Stimulated activated CD4-positive, alpha-beta T cell treated with anti-CD3 and anti-CD28 coated beads, Interleukin-4, amount 100 ng/mL, for 4 hours (primary cell): ENCODE data around the gene DENR.
"Not testable (repeated sequence)": the region's sequence is repeated elsewhere in the genome, so short reads cannot be mapped to it uniquely, and the experiment has no call there.

ENCODE experiments used
- DNase-seq, 2 experiments: peaks; one replicate each; pipeline ENCODE4 v3.0.0-alpha.2; 2020

The DENR gene

DNA sequence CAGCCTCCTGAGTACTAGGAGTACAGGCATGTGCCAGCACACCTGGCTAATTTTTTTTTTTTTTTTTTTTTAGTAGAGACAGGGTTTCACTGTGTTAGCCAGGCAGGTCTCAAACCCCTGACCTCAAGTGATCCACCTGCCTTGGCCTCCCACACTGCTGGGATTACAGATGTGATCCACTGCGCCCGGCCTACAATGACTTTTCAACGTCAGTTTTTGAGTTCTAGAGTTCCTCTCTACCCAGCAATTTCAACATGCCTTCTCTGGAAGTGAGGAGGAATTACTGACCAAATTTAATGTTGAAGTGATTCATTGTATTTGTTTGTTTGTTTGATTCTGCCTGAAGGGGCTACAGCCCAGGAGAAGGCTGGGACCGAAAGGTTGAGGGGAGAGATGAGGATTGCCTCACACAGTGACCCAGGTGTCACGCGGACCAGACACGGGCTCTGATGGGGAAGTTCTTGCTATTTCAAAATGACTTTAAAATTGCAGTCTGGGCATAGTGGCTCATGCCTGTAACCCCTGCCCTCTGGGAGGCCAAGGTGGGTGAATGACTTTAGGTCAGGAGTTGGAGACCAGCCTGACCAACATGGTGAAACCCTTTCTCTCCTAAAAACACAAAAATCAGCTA is 8.6 kb upstream of the DENR start:
- no peak for DNase-seq

DNA sequence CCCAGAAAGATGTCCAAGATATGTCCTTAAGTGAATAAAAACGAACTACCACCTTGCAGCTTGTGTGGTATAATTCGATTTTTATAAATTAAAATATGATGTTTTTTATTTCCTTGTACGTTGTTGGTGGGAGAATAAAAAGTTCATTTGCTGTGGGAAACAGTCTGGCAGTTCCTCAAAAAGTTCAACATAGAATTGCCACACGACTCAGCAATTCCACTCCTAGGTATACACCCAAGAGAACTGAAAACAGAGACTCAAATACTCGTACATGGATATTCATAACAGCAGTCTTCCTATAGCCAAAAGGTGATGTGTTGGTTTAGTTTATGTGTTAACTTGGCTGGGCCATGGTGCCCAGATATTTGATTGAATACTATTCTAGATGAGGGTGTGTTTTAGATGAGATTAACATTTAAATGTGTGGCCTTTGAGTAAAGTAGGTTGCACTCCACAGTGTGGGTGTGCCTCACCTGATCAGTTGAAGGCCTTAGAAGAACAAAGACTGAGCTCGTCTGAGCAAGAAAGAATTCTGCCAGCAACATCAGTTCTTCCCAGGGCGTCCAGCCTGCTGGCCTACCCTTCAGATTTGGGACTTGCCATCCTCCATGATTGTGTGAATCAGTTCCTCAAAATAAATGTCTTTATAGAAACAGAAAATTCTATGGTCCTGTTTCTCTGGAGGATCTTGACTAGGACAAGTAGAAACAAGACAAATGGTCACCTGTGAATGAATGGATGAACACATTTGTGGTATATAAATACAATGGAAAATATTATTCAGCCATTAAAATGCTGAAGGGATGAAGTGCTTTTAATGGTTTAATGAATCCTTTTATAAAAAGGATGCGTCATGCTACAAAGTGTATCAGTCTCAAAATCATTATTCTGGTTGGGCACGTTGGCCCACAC is 5.1 kb upstream of the DENR start:
- no peak for DNase-seq

DNA sequence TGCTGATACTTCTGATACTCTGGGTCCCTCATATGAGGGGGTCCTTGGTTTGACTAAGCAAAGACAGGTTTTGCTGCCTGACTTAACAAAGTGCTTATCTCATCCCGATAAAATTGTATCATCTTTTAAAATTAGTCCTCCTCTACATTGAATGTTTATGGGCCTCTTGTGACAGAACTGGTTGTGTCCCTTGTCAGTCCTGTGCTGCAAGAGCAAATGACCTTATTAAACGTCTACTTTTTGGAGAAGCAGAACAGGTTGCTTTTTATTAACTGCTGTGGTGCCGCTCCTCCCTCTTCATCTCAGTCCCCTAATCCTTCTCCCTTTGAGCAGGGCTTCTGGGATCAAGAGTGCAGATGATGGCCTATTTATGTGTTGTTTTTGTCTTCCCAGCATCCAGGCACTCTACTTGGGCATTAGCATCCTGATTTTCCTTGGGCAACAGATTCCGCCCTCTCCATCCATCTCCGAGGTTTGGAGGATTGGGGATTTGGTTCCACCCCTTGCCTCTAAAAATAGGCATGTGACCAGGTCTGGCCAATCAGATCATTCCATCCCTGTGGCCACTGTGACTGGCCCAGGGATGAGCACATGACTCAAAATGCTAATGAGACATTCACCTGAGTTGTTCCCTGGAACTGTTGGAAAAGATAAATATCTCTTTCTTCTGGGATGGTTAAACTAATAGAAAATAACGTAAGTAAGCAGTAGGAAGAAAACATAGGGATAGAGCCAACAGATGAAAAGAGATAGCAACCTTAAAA is 2.9 kb upstream of the DENR start:
- no peak for DNase-seq

- not testable (repeated sequence) for DNase-seq
Observed at GRCh38 chr12:122750781-122751515, 1.7 kb upstream of the DENR start.

GRCh38 chr12:122753319-122753650 is 661 bp downstream of the DENR start:
- DNase-seq, result no peak

DNA sequence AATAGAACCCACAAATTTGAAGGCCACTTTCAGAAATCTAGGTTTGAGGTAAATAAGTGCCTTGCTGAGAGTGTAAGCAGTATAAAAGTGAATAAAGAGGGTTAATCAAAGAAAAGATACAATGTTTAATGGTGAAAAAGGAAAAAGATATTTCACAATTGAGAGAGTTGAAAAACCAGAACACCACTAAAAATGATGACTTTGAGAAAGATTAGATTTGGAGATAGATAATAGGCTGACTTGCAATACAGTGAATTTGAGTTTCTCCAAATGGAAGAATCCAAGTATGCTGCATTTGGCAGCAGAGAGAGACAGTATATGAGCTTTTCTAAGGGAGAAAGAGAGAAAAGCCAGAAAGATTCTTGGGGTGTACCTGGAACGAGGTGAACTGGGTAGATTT is 2.2 kb downstream of the DENR start:
- DNase-seq, result no peak

DNA sequence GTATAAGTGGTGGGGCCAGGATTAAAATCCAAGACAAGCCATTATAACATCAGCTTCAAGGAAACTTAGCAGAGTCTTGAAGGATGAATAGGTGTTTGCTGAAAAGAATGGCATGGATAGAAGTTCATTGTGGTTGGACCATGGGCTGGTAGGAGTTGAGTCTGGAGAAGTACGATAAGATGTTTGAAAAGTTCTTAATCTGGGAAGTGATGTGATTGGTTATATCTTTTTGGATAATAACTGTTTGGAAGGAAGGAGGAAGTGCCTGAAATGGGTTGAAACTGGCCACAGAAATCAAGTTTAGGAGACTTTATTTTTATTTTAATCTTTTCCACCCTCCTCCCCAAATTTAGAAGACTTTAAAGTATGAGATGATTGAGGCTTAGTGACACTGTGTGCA is 4.9 kb downstream of the DENR start:
- no peak for DNase-seq

- DNase-seq, result no peak
Observed at GRCh38 chr12:122785503-122785902, 32.9 kb downstream of the DENR start.

GRCh38 chr12:122788387-122788786 is 35.8 kb downstream of the DENR start:
- no peak for DNase-seq

GRCh38 chr12:122789637-122790036 is 37.0 kb downstream of the DENR start:
- DNase-seq, result no peak

- DNase-seq, result no peak
Observed at GRCh38 chr12:122790393-122791075, 37.9 kb downstream of the DENR start.

DNA sequence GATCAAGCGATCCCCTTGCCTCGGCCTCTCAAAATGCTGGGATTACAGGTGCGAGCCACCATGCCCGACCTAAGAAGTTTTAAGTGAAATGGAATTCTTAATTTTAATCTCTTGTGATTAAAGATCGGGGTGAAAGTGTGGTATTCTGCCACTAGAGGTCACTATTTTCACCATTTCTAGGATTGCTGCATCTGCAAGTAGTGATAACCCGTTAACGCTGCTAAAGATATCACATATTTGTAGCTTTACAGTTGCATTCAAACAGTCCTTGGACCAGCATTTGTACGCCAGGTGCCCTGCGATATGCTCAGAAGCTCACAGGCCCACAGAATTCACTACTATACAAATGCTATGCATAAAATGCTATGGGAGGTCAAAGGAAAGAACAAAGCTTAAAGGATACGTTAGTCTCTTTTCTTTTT is 41.1 kb downstream of the DENR start:
- no peak for DNase-seq

DNA sequence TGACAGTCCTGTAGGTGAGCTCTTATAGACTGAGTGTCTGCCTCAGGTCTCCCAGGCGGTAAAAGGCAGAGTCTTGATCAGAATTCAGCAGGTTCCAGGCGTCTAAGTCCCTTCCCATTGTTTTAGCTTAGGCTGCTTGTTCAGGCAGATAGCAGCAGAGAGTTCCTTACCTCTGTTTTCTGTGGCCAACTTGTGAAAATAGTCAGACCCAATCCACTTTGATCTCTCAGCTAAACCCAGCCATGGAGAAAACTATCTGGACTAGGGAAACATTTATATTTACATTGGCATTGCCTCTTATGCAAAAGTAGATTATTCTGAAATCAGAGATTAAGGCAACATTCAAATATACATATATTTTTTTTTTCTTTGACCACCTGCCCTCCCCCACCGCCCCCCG is 43.2 kb downstream of the DENR start:
- DNase-seq, result no peak

DNA sequence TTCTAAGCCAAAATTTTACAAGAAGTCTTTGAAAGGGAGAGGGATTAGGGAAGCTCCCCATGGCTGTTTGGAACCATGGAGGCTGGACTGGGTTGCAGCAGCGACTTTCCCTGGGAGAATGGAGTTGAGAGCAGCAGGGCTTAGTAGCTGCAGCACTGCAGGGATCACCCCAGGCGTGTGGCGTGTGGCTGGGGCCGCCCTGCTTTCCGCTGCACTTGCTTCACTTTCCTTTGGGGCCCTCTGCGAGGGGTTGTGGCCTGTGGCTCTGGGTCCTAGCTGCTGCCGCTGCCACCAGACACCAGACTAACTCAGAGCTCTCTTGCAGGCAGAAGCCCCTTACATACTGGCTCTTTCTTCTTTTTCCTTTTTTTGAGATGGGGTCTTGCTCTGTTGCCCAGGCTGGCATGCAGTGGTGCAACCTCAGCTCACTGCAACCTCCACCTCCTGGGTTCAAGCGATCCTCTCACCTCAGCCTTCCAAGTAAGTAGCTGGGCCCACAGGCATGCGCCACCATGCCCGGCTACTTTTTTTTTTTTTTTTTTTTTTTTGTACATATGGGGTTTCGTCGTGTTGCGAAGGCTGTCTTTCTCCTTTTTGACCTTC is 47.1 kb downstream of the DENR start:
- no peak for DNase-seq

DNA sequence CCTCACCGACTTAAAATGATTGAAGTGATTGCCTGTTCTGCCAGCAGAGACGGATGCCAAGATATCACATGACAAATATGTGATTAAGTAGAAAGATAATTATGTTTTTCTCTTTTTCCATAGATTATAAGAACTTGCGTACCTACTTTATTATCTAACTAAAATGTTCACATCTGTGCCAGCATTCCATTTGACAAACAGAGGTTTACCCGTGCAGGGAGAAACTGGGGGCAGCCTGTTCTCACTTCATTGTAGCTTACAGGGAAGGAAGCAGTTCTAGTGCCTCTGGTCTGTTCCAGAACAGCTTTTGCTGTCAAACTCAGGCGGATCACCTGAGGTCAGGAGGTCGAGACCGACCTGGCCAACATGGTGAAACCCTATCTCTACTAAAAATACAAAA is 51.3 kb downstream of the DENR start:
- no peak for DNase-seq

- DNase-seq, result not testable (repeated sequence)
Observed at GRCh38 chr12:122804957-122805356, 52.3 kb downstream of the DENR start.

DNA sequence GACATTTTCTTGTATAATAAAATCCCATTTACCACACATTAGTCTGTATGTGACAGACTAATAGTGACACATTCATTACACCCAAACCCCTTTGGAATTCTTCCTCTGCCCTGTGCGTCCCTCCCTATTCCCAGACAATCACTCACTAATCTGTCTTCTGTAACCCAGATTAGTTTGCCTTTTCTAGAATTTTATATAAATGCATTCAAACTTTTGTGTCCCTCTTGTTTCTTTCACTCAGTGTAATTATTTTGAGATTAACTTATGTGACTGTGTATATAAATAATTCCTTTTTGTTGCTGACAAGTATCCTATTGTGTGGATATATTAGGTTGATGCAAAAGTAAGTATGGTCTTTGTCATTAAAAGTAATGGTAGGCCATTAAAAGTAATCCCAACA is 55.0 kb downstream of the DENR start:
- DNase-seq, result no peak

- DNase-seq, result no peak
Observed at GRCh38 chr12:122811777-122812176, 59.2 kb downstream of the DENR start.

- no peak for DNase-seq
Observed at GRCh38 chr12:122813310-122813713, 60.7 kb downstream of the DENR start.

GRCh38 chr12:122819209-122819785 is 66.7 kb downstream of the DENR start:
- no peak for DNase-seq

GRCh38 chr12:122820138-122820537 is 67.5 kb downstream of the DENR start:
- no peak for DNase-seq
